Uterus (tissue), 4 donors: Measurements from ENCODE around the gene BBS9. TPM values are rescaled to one million over a fixed set of nuclear protein-coding genes. Genes with fewer than 3 reads are reported as not detected.

Source experiments
- DNase-seq, 2 donors: peaks; one replicate each; pipeline ENCODE4 v3.0.0-alpha.2; 2019 to 2020
- H3K27ac ChIP-seq, 2 donors: fragments of 200-600 bp; sonication (generic); 1 replicate in 1 of 2; 2 replicates in 1 of 2; pipeline ENCODE4 v1.5.1; 2016 to 2018
- H3K27me3 ChIP-seq, 2 donors: fragments of 200-600 bp; sonication (generic); one replicate each; pipeline ENCODE4 v1.5.1; 2018 to 2019; ENCODE audit warnings: control low read depth in 1 of 2
- H3K36me3 ChIP-seq, 2 donors: fragments of 200-600 bp; sonication (generic); one replicate each; pipeline ENCODE4 v1.5.1; 2019; ENCODE audit warnings: control low read depth in 1 of 2
- H3K4me1 ChIP-seq, 2 donors: fragments of 200-600 bp; sonication (generic); one replicate each; pipeline ENCODE4 v1.5.1; 2018 to 2019; ENCODE audit warnings: control low read depth in 1 of 2
- H3K4me3 ChIP-seq, 2 donors: fragments of 200-600 bp; sonication (generic); 1 replicate in 1 of 2; 2 replicates in 1 of 2; pipeline ENCODE4 v1.5.1; 2018 to 2019; ENCODE audit warnings: mild to moderate bottlenecking in 1 of 2
- H3K9me3 ChIP-seq, 2 donors: fragments of 200-600 bp; sonication (generic); one replicate each; pipeline ENCODE4 v1.5.1; 2019; ENCODE audit warnings: control low read depth in 1 of 2
- CTCF ChIP-seq, 4 experiments: fragments of 200-600 bp in 2 of 4; fragments of 450-650 bp in 2 of 4; sonication (generic) in 2 of 4; IDR thresholded peaks; one replicate each; pipeline ENCODE4 v1.5.1; 2016 to 2019; ENCODE audit warnings: antibody characterized with exemption in 4 of 4, mild to moderate bottlenecking in 2 of 4, moderate library complexity in 1 of 4
- POLR2A ChIP-seq, 2 donors: fragments of 450-650 bp; IDR thresholded peaks; one replicate each; pipeline ENCODE4 v1.6.1; 2016; ENCODE audit warnings: antibody characterized with exemption in 2 of 2, mild to moderate bottlenecking in 1 of 2, moderate library complexity in 1 of 2
- intact Hi-C: fragments of 100-400 bp; cut with DNase I; formaldehyde crosslinking; loops from one replicate; pipeline ENCODE4 v1.15.1; 2023; ENCODE audit warnings: low total_unique reads
- total RNA-seq, 4 donors: library from RNA; depleted of rRNA in 3 of 4; stranded (reverse); fragments of >200 nt in 3 of 4; gene quantifications; one replicate each; pipeline versions ENCODE4 v1.1.0 to v1.2.4, GENCODE V29; 2014 to 2023
- donor health status: DM: yes; HTN: yes; CAD: no.

The BBS9 gene
- total RNA-seq, 4 donors from 2014 or later = 24.1 to 77.4 (median 39.4) TPM

- H3K4me1 ChIP-seq = no peaks in the 10 kb centered on the region
- no peaks in the 10 kb centered on the region for H3K9me3 ChIP-seq
- DNase-seq = no peak
- intact Hi-C loops = no loop called here
- H3K27me3 ChIP-seq = no peaks in the 10 kb centered on the region
- H3K27ac ChIP-seq = no peak overlapping the region
- H3K36me3 ChIP-seq = no peaks in the 10 kb centered on the region
- no peak overlapping the region for H3K4me3 ChIP-seq
- TF ChIP-seq POLR2A (IDR thresholded peaks at IDR 0.05) = no peak
- no peak for TF ChIP-seq CTCF (IDR thresholded peaks at IDR 0.05)
Observed at GRCh38 chr7:33592718-33593117, 463.4 kb downstream of the BBS9 start.

GRCh38 chr7:33593611-33594010 lies 464.2 kb downstream of the BBS9 start:
- Histone ChIP-seq H3K4me1 (no peaks in the 10 kb centered on the region), H3K4me3 (no peak overlapping the region), H3K27ac (no peak overlapping the region), H3K36me3 (no peaks in the 10 kb centered on the region), H3K9me3 (no peaks in the 10 kb centered on the region), H3K27me3 (no peaks in the 10 kb centered on the region)
- intact Hi-C loops = no loop called here
- no peak for DNase-seq
- TF ChIP-seq POLR2A (IDR thresholded peaks at IDR 0.05) = no peak
- no peak for TF ChIP-seq CTCF (IDR thresholded peaks at IDR 0.05)

GRCh38 chr7:33596686-33597085 lies 467.3 kb downstream of the BBS9 start:
- H3K4me1 ChIP-seq = no peaks in the 10 kb centered on the region
- no peak for DNase-seq
- intact Hi-C loops = no loop called here

GRCh38 chr7:33597181-33597580 lies 467.8 kb downstream of the BBS9 start:
- Histone ChIP-seq H3K27ac (no peak overlapping the region), H3K9me3 (no peaks in the 10 kb centered on the region), H3K27me3 (no peaks in the 10 kb centered on the region), H3K4me3 (no peak overlapping the region), H3K36me3 (no peaks in the 10 kb centered on the region), H3K4me1 (no peaks in the 10 kb centered on the region)
- intact Hi-C loops = no loop called here
- no peak for DNase-seq
- TF ChIP-seq CTCF (IDR thresholded peaks at IDR 0.05) (no peak), POLR2A (IDR thresholded peaks at IDR 0.05) (no peak)

More at GRCh38 chr7:33596686-33597085, 467.3 kb downstream of the BBS9 start:
- H3K4me3 ChIP-seq = no peak overlapping the region
- H3K36me3 ChIP-seq = no peaks in the 10 kb centered on the region
- no peaks in the 10 kb centered on the region for H3K9me3 ChIP-seq
- H3K27me3 ChIP-seq = no peaks in the 10 kb centered on the region
- TF ChIP-seq CTCF (IDR thresholded peaks at IDR 0.05) (no peak), POLR2A (IDR thresholded peaks at IDR 0.05) (no peak)
- H3K27ac ChIP-seq = no peak overlapping the region

- Histone ChIP-seq H3K27ac (no peak overlapping the region), H3K9me3 (no peaks in the 10 kb centered on the region), H3K36me3 (no peaks in the 10 kb centered on the region), H3K4me3 (no peak overlapping the region), H3K4me1 (no peaks in the 10 kb centered on the region), H3K27me3 (no peaks in the 10 kb centered on the region)
- intact Hi-C loops = no loop called here
- no peak for TF ChIP-seq CTCF (IDR thresholded peaks at IDR 0.05)
- no peak for TF ChIP-seq POLR2A (IDR thresholded peaks at IDR 0.05)
- no peak for DNase-seq
Observed at GRCh38 chr7:33601101-33601500, 471.7 kb downstream of the BBS9 start.
